Type B pancreatic cell (in vitro differentiated cells): Measurements from ENCODE around the gene TOM1L1. TPM values are rescaled to one million over a fixed set of nuclear protein-coding genes. Genes with fewer than 3 reads are reported as not detected.
"Not testable (repeated sequence)": the region's sequence is repeated elsewhere in the genome, so short reads cannot be mapped to it uniquely, and the experiment has no call there.

ENCODE experiments used
- DNase-seq: peaks from one replicate; pipeline ENCODE4 v3.0.0; 2021; ENCODE audit warnings: mixed read lengths; ENCODE audit not compliant: unreplicated experiment; ENCODE audit errors: extremely low spot score
- H3K27ac Mint-ChIP-seq: 2 replicates; pipeline ENCODE4 v1.8.0; 2021; ENCODE audit warnings: mild to moderate bottlenecking, mixed read lengths
- H3K27me3 Mint-ChIP-seq: 2 replicates; pipeline ENCODE4 v1.8.0; 2021; ENCODE audit warnings: mixed read lengths
- H3K36me3 Mint-ChIP-seq: 2 replicates; pipeline ENCODE4 v1.8.0; 2021; ENCODE audit warnings: mixed read lengths
- H3K4me1 Mint-ChIP-seq: one replicate; pipeline ENCODE4 v1.8.0; 2021; ENCODE audit warnings: mixed read lengths; ENCODE audit not compliant: unreplicated experiment
- H3K4me3 Mint-ChIP-seq: 2 replicates; pipeline ENCODE4 v1.8.0; 2021; ENCODE audit warnings: mild to moderate bottlenecking, mixed read lengths
- H3K9me3 Mint-ChIP-seq: 2 replicates; pipeline ENCODE4 v1.8.0; 2021; ENCODE audit warnings: mixed read lengths
- total RNA-seq: library from RNA; stranded (reverse); gene quantifications from 2 replicates; pipeline ENCODE4 v1.2.1, GENCODE V29; 2021; ENCODE audit warnings: low replicate concordance
- TF ChIP-seq, protein P1 (sequence below): fragments of 200-600 bp; sonication (generic); conservative IDR thresholded peaks from 2 replicates; pipeline ENCODE4 v1.5.0; 2021; ENCODE audit warnings: antibody characterized with exemption, mild to moderate bottlenecking

The TOM1L1 gene
- total RNA-seq, 1 donor from 2014 or later, result 46.7 TPM

DNA sequence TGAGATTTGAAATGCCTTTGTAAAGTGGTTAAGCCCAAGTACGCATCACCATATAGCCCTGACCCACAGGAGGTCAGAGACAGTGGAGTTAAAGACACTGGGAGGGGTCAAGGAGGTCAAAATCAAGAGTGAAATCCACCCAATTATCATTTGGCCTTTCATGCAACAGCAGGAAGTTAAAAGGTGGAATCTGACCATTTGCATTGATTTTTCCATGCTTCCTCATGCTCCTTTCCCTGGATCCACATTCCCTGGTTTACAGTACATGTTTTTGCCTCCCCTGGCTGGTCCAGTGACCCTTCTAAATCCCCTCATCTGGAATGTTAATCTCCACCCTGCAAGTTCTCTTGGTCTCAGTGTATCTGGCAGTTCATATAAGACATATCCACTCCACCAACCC is 36.6 kb upstream of the TOM1L1 start:
- H3K4me1 Mint-ChIP-seq, result peaks cover 14% of the 10 kb centered on the region
- no peaks in the 10 kb centered on the region for H3K9me3 Mint-ChIP-seq
- no peak for DNase-seq
- no peak overlapping the region for H3K4me3 Mint-ChIP-seq
- TF ChIP-seq, protein P1, sequence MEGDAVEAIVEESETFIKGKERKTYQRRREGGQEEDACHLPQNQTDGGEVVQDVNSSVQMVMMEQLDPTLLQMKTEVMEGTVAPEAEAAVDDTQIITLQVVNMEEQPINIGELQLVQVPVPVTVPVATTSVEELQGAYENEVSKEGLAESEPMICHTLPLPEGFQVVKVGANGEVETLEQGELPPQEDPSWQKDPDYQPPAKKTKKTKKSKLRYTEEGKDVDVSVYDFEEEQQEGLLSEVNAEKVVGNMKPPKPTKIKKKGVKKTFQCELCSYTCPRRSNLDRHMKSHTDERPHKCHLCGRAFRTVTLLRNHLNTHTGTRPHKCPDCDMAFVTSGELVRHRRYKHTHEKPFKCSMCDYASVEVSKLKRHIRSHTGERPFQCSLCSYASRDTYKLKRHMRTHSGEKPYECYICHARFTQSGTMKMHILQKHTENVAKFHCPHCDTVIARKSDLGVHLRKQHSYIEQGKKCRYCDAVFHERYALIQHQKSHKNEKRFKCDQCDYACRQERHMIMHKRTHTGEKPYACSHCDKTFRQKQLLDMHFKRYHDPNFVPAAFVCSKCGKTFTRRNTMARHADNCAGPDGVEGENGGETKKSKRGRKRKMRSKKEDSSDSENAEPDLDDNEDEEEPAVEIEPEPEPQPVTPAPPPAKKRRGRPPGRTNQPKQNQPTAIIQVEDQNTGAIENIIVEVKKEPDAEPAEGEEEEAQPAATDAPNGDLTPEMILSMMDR, result no peak
- no peak overlapping the region for H3K27ac Mint-ChIP-seq
- no peaks in the 10 kb centered on the region for H3K36me3 Mint-ChIP-seq
- peaks cover 5% of the 10 kb centered on the region for H3K27me3 Mint-ChIP-seq

DNA sequence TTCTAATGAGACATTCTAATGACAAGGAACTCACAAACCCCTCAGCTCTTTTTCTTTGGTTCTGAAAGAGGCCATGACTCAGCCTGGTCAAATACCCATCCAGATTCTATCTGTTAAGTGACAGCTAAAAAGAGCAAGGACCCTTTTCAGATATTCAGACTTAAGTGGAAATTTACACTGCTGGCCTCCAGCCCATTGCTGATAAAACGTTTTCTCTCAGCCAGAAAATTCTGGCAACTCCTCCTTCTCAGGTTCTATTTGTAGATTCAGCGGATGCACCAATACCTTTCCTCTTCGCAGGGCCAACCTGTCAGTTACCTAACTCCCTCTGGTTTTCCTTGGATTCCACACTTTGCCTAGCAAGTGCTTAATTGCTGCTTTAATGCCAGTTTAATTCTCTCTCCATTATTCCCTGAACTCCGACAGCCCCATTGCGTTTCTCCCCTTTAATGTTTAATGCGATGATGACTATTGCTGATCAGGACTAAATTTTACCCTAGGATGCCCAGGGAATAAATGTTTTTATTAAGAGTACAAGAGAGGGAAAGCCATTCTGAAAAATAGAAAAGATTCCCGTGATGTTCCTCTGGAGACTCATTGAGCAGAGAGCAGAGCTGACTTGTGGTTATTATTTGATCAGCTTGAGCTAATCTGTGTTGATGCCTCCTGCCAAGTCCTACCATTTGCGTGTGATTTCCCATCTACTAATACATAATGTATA is 35.9 kb upstream of the TOM1L1 start:
- TF ChIP-seq, protein P1, result no peak
- no peaks in the 10 kb centered on the region for H3K9me3 Mint-ChIP-seq

DNA sequence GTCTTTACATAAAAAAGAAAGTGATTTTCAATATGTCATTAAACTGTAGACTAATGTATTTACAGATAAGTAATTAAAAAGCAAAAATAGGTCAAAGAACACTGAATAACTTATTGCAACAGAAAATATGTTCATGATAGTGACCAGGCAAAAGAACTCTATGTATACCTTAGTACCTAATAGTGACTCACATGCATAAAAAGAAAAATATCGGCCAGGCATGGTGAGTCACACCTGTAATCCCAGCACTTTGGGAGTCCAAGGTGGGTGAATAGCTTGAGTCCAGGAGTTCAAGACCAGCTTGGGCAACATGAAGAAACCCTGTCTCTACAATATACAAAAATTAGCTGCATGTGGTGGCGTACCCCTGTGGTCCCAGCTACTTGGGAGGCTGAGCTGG is 33.0 kb upstream of the TOM1L1 start:
- no peaks in the 10 kb centered on the region for H3K36me3 Mint-ChIP-seq
- TF ChIP-seq, protein P1, result no peak
- peaks cover 21% of the 10 kb centered on the region for H3K4me1 Mint-ChIP-seq
- no peak overlapping the region for H3K4me3 Mint-ChIP-seq
- peaks cover 4% of the 10 kb centered on the region for H3K27me3 Mint-ChIP-seq
- no peak for DNase-seq
- no peaks in the 10 kb centered on the region for H3K9me3 Mint-ChIP-seq
- no peak overlapping the region for H3K27ac Mint-ChIP-seq

More for the DNA sequence above, 35.9 kb upstream of the TOM1L1 start:
- H3K36me3 Mint-ChIP-seq, result no peaks in the 10 kb centered on the region
- peaks cover 4% of the 10 kb centered on the region for H3K27me3 Mint-ChIP-seq
- peaks cover 12% of the 10 kb centered on the region for H3K4me1 Mint-ChIP-seq
- H3K4me3 Mint-ChIP-seq, result no peak overlapping the region
- no peak for DNase-seq
- no peak overlapping the region for H3K27ac Mint-ChIP-seq

DNA sequence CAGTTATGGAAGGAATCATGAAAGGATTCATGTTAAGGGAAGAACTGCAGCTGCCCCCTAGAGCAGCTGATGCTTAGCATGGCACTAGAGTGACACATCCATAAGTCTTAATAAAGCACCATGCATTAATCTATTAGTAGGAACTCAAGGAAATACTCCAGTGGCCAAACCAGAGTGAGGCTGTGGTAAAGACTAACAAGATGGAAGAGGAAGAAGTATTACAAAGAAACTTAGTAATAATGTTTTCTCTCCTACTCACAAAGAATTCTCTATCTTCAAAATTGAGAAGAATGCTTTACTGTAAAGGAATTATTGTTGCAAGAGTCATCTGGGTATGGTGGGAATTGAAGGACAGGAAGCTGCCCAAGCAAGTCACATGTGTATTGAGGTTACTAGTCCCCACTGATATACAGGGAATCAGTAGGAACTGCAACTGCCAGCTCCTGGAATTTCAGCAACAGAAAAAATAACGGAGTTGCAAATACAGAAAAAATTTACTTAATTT is 29.9 kb upstream of the TOM1L1 start:
- H3K9me3 Mint-ChIP-seq, result no peaks in the 10 kb centered on the region
- TF ChIP-seq, protein P1, result no peak
- H3K4me1 Mint-ChIP-seq, result peaks cover 8% of the 10 kb centered on the region
- no peak overlapping the region for H3K27ac Mint-ChIP-seq
- H3K27me3 Mint-ChIP-seq, result peaks cover 4% of the 10 kb centered on the region
- H3K4me3 Mint-ChIP-seq, result no peak overlapping the region
- H3K36me3 Mint-ChIP-seq, result no peaks in the 10 kb centered on the region
- DNase-seq, result no peak

DNA sequence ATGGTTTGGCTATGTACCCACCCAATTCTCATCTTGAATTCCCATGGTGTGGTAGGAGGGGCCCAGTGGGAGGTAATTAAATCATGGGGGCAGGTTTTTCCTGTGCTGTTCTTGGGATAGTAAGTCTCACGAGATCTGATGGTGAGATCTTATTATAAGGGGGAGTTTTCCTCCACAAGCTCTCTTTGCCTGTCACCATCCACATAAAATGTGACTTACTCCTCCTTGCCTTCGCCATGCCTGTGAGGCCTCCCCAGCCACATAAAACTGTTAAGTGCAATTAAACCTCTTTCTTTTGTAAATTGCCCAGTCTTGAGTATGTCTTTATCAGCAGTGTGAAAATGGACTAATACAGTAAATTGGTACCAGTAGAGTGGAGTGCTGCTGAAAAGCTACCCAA is 24.7 kb upstream of the TOM1L1 start:
- not testable (repeated sequence) for H3K9me3 Mint-ChIP-seq, DNase-seq, H3K4me3 Mint-ChIP-seq, H3K4me1 Mint-ChIP-seq, H3K27me3 Mint-ChIP-seq, H3K27ac Mint-ChIP-seq, H3K36me3 Mint-ChIP-seq

DNA sequence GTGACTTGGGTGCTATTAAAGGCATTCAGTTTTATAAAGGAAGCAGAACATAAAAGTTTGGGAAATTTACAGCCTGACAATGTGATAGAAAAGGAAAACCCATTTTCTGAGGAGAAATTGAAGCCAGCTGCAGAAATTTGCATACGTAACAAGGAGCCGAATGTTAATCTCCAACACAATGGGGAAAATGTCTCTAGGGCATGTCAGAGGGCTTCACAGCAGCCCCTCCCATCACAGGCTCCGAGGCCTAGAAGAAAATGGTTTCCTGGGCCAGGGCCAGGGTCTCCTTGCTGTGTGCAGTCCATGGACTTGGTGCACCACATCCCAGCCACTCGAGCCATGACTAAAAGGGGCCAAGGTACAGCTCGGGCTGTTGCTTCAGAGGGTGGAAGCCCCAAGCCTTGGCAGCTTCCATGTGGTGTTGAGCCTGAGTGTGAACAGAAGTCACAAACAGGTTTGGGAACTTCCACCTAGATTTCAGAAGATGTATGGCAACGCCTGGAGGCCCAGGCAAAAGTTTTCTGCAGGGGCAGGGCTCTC is 23.9 kb upstream of the TOM1L1 start:
- H3K36me3 Mint-ChIP-seq, result no peaks in the 10 kb centered on the region
- TF ChIP-seq, protein P1, result no peak
- H3K27me3 Mint-ChIP-seq, result no peaks in the 10 kb centered on the region
- H3K27ac Mint-ChIP-seq, result no peak overlapping the region
- H3K4me3 Mint-ChIP-seq, result no peak overlapping the region
- peaks cover 5% of the 10 kb centered on the region for H3K9me3 Mint-ChIP-seq
- no peaks in the 10 kb centered on the region for H3K4me1 Mint-ChIP-seq
- no peak for DNase-seq
